Activated T-cell treated with anti-CD3 and anti-CD28 coated beads, Interleukin-2, amount 50 U/mL, for 1 hour (primary cell): Measurements from ENCODE around the gene SUCLG1.

Experiments
- DNase-seq: peaks from one replicate; pipeline ENCODE4 v3.0.0-alpha.2; 2020

Gene SUCLG1

GRCh38 chr2:84460670-84461069 is 1.6 kb upstream of the SUCLG1 start:
- no peak for DNase-seq

- no peak for DNase-seq
Observed at GRCh38 chr2:84459944-84460429, 907 bp upstream of the SUCLG1 start.

GRCh38 chr2:84458551-84459017 is 496 bp downstream of the SUCLG1 start:
- no peak for DNase-seq

GRCh38 chr2:84457686-84458085 is 1.4 kb downstream of the SUCLG1 start:
- DNase-seq, result no peak

GRCh38 chr2:84456156-84456555 is 2.9 kb downstream of the SUCLG1 start:
- no peak for DNase-seq

DNA sequence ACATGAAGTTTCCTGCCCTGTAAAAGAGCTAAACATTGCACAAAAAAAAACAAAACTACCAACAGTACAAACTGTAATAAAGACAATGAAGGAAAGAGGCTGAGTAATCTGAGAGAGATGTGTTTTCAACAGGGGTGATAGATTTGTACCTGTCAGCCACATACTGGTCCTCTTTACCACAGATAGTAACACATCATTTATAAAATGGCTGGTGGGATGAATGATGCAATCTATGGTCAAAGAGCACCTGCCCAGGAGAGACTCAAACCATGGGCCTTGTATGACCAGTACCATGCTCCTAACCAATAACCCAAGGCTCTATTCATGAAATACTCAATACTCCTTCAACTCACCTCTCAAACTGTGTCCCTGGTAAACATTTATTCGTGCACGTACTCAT is 4.5 kb downstream of the SUCLG1 start:
- no peak for DNase-seq

- no peak for DNase-seq
Observed at GRCh38 chr2:84452624-84453023, 6.5 kb downstream of the SUCLG1 start.

GRCh38 chr2:84451579-84451978 is 7.5 kb downstream of the SUCLG1 start:
- no peak for DNase-seq

GRCh38 chr2:84450288-84451227 is 8.5 kb downstream of the SUCLG1 start:
- DNase-seq, result no peak

DNA sequence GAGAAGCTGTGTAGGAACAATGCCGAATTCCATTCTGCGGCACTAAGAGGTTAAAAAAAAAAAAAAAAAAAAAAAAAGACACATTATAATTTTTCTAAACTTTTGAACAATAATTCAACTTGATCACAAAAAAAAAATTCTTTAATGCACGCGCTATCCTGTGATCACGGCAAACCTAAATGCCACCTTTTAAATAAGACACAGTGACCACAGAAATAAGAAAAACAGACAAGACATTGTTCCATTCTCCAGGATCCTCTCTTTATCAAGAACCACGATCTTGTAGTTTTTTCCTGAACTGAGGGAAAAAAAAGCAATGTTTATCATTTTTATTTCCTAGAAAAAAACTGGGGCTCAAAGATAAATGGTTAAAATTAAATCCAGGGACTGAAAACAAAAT is 9.4 kb downstream of the SUCLG1 start:
- no peak for DNase-seq

- no peak for DNase-seq
Observed at GRCh38 chr2:84449055-84449454, 10.0 kb downstream of the SUCLG1 start.

DNA sequence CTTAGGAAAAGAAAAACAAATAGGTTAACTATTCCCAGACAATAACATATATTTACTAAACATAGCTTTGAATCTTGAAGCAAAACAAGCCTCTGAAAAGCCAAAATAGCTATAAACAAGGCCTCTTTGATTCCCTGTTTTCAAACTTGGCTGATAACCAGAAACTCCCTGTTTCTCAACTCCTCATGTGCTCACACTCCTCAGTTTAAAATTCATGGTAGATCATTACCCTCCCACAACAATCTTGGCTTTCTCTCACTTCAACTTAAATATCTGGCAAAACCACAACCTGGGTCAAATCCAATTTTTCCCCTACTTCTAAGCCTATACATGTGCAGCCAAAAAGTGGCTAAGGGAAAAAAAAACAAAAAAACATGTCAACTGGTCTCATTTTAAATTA is 15.6 kb downstream of the SUCLG1 start:
- no peak for DNase-seq

DNA sequence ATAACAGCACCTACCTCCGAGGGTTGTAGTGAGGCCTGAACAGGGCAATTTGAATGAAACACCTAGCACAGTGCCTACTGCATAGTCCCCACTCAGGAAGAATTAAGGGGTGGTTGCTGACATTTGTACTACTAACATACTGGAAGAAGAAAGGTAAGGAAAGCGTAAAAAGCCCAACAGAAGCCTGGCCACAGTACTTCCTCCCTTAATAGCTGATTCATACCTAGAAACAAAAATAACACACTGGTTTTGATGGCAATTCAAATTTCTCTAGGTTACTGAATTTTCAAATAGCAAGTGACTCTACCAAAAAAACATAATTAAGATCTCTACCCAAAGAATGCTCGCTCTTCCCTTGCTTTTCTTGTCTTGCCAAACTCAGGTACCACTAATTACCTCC is 16.2 kb downstream of the SUCLG1 start:
- DNase-seq, result no peak

GRCh38 chr2:84441505-84441904 is 17.6 kb downstream of the SUCLG1 start:
- no peak for DNase-seq

- DNase-seq, result no peak
Observed at GRCh38 chr2:84441036-84441435, 18.0 kb downstream of the SUCLG1 start.

- DNase-seq, result no peak
Observed at GRCh38 chr2:84435345-84436025, 23.6 kb downstream of the SUCLG1 start.

DNA sequence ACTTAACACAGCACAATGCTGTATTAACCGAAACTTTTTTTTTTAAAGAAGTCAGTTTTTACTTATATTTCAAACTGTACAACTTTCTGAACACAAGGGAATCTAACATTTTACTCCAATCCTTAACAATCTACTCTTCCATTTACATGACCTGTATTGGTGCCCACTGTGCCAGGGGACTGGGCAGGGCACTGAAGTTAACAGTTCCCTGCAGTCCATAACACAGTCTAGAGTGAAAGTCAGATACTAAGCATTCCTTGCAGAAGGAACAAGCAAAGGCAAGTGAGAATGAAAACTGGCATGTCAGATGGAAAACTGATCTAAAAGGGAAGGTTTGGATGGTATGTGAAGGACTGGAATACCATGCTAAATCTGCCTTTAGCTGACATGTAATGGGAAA is 29.8 kb downstream of the SUCLG1 start:
- DNase-seq, result no peak

- DNase-seq, result no peak
Observed at GRCh38 chr2:84427235-84428138, 31.6 kb downstream of the SUCLG1 start.

GRCh38 chr2:84425310-84425709 is 33.8 kb downstream of the SUCLG1 start:
- DNase-seq, result no peak

DNA sequence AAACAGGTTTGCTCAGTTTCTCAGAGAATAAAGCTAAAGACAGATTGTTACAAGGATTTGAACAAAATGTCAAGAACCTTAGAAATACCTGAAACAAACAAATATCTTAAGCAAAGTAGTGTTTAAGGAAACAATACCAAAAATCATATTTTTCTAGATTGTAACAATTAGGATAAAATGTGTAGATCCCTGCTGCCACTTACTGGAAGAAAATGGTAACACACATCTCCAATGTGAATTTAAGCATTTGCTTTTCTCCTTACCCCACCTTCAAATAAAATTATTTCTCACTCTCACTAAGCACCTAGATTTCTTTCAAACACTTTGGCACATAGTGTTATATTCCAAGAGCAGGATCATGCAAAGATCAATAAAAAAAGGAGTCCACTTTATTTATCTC is 34.9 kb downstream of the SUCLG1 start:
- DNase-seq, result no peak

DNA sequence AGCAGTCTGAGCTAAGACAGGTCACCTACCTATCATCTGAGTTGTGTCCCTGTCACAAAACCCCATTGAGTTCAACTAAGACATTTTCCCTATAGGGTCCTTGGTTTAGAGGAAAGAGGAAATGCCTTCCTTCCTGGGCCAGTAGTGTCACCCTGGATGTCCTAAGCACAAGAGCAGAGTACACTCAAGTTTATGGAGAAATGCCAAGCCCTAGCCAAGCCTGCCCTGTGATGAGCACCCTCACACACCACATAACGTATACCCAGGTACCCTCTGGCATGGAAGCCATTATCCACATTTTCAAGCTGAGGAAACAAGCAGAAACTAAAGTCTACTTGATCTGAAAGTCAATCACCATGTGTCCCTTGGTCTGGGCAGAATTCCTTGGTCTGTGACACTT is 37.3 kb downstream of the SUCLG1 start:
- no peak for DNase-seq

DNA sequence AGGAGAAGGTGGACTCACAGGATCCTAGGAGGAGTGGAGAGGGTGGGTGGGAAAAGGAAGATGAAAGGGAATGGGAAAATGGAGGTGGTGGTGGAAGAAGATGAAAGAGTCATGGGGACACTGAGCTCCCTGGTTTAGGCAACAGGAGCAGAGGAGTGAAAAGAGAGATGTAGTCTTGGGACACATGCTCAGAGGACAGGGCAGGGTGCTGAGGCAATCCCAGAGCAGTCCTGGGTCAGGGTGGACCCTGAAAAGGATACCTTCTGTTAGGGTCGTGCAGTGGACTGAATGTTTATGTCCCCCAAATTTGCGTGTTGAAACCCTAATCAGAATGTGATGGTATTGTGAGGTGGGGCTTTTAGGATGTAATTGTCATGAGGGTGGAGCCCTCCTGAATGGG is 37.9 kb downstream of the SUCLG1 start:
- DNase-seq, result no peak
